HG03520 (cell line): ENCODE results near the gene NR1H4.
"Not testable (repeated sequence)": the region's sequence is repeated elsewhere in the genome, so short reads cannot be mapped to it uniquely, and the experiment has no call there.

Experiments
- ATAC-seq: cut with Tn5 transposase; IDR thresholded peaks from one replicate; pipeline ENCODE4 v1.9.1; 2021; ENCODE audit warnings: mild to moderate bottlenecking, moderate library complexity; ENCODE audit not compliant: unreplicated experiment

The NR1H4 gene

DNA sequence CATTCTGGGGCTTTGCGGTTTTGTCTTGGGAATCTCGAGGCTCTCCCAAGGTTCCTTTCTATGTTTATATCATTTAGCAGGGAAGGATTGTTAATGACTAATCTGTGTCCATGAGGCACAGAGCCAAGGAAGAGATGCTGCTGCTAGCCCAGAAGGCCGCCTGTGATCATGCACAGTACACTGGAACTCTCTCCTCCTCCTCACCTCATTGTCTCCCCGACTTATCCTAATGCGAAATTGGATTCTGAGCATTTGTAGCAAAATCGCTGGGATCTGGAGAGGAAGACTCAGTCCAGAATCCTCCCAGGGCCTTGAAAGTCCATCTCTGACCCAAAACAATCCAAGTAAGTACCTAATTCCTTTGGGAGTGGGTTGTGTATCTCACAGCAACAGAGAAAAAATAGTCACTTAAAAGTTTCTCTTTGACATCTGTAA lies at the start of gene NR1H4:
Gene NR1H4 (plus strand): TSS at position 151 of the 435 bp plus-strand sequence. CDS start 19,458 bp downstream, outside the sequence.
- ATAC-seq: no peak

DNA sequence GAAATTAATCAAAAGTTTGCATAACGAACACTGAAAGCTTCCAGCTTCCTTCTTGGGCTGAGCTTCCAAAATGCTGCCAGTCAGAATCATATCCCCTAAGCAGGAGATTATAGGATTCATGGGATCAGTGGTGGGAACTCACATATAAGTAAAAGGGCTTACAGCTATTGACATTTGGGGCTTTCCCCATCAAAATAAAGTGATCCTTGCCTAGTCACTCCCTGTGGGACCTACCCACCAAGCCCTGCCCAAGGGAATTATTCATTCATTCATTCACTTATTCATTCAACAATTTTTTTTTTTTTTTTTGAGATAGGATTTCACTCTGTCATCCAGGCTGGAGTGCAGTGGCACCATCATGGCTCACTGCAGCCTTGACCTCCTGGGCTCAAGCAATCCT lies 47.5 kb upstream of the NR1H4 start:
- ATAC-seq: no peak

- no peak for ATAC-seq
Measured at GRCh38 chr12:100427078-100427477, 46.6 kb upstream of the NR1H4 start.

- ATAC-seq: not testable (repeated sequence)
Measured at GRCh38 chr12:100430251-100430650, 43.4 kb upstream of the NR1H4 start.

- ATAC-seq: no peak
Measured at GRCh38 chr12:100433701-100434100, 40.0 kb upstream of the NR1H4 start.

- ATAC-seq: no peak
Measured at GRCh38 chr12:100434177-100434576, 39.5 kb upstream of the NR1H4 start.

GRCh38 chr12:100435957-100436356 lies 37.7 kb upstream of the NR1H4 start:
- no peak for ATAC-seq

GRCh38 chr12:100437038-100437841 lies 36.4 kb upstream of the NR1H4 start:
- no peak for ATAC-seq

GRCh38 chr12:100439797-100440196 lies 33.9 kb upstream of the NR1H4 start:
- ATAC-seq: no peak

DNA sequence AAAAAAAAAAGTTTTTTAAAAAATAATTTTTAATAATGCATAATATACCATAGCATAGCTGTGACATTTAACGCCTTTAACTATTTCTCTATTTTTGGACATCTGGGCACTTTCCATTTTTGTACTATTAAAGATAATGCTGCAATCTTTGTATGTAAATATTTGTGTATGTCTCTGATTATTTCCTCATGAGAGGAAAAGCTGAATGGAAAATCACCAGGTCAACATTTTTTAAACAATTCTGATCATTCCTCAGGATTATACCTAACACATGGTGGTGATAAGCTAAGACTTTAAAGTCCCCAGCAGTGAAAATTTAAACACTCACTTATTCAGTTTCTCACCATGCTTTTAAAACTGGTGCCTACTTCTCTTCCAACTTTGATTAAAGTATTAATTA lies 31.3 kb upstream of the NR1H4 start:
- ATAC-seq: no peak

- no peak for ATAC-seq
Measured at GRCh38 chr12:100443434-100443833, 30.2 kb upstream of the NR1H4 start.

DNA sequence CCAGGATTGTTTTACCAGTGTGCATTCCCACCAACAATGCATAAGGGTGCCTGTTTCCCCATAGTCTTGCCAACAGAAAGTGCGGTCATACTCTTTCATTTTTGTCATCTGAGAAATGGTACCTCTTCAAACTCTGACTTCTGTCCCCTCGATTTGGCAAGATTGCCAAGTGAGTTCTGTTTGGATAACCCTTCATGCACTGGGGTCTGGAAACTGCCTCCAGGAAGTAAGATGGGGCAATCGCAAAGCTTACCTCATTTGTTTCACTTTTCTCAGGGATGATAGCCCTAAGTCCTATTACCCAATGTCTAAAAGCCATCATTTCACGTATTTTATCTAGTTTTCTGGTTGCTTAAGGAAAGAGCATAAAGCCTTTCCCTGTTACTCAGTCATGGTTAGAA lies 28.6 kb upstream of the NR1H4 start:
- no peak for ATAC-seq

GRCh38 chr12:100447381-100447780 lies 26.3 kb upstream of the NR1H4 start:
- no peak for ATAC-seq

DNA sequence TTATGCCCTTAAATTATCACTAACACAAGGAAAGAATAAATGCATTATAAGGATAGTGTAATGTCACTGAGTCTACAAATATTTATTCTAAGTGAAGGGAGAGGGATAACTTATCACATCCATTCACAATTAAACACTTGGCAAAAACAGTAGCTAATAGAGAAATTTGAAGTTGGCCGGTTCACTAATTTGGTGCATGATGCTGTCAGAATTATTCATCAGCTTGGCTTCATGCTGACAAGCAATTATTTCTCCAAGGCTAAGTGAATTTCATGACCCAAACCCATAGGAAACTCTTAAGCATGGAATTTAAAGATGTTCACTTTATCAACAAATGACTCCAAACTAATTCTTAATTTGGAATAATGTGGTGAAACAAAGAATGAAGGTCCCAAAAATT lies 25.0 kb upstream of the NR1H4 start:
- no peak for ATAC-seq

DNA sequence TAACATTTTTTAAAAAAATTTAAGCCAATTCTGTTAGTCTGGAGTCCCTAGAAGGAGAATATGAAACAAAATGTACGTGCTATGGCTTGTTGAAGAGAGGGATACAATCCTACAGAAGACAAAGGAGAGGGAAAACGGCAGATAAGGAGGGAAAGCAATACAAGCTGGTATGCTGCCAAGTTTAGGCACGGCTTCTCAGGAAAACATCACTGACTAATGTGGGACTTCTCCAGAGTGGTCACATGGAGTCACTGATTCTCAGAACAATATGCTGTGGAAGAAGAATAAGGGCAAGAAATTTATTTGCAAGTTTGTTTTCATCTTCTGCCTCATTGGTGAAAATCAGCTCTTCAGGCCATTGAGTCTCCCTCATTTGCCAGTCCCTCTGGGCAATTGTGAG lies 22.9 kb upstream of the NR1H4 start:
- no peak for ATAC-seq

- no peak for ATAC-seq
Measured at GRCh38 chr12:100453951-100454350, 19.7 kb upstream of the NR1H4 start.

DNA sequence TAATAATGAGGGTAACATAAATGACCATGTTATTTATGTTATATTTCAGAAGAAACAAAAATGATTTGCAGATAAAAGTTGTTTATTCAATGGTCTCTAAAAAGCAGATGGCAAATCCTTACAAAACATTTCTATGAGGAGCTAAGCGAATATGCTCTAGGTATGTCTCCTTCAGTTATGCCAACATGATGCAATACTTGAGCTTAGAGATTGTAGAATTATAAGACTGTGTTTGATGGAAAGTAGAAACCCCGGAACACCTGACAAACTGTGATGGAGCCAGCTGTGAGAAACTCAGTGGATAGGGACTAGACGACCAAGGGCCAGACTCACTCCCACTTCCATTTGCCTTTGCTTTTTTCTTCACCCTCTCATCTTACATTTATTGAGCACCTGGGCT lies 17.8 kb upstream of the NR1H4 start:
- ATAC-seq: no peak

- ATAC-seq: no peak
Measured at GRCh38 chr12:100458191-100458590, 15.5 kb upstream of the NR1H4 start.

GRCh38 chr12:100460702-100461101 lies 13.0 kb upstream of the NR1H4 start:
- no peak for ATAC-seq

GRCh38 chr12:100461330-100461973 lies 12.2 kb upstream of the NR1H4 start:
- no peak for ATAC-seq

GRCh38 chr12:100463661-100464060 lies 10.0 kb upstream of the NR1H4 start:
- ATAC-seq: no peak

DNA sequence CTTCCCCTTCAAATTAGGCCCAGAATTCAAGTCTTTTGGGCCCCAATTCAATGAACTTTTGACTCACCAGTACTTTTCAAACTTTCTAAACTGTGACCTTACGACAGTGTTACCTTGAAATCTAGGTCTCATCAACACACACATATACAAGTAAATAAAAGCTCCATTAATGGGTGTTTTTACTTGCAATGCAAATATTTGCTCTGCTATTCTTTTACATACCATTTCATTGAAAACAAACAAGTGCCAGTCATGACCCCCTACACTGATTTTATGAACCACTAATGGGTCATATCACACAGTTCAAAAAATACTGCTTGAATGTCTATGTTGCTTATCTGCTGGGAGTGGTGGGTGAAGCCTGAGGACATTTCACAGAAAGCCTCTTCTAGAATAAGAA lies 9.1 kb upstream of the NR1H4 start:
- ATAC-seq: no peak
